GM23338 (cell line): ENCODE data around the gene PDE3A. TPM values are rescaled to one million over a fixed set of nuclear protein-coding genes. Genes with fewer than 3 reads are reported as not detected.

Experiments
- ATAC-seq: fragments of 200-7000 bp; cut with Tn5 transposase; 3 replicates; pipeline ENCODE4 v1.9.1; 2020
- DNase-seq: peaks from one replicate; pipeline ENCODE4 v3.0.0-alpha.2; 2015; ENCODE audit warnings: low spot score
- H2AFZ ChIP-seq: fragments of 200-600 bp; sonication (generic); 2 replicates; pipeline ENCODE4 v1.8.0; 2016; ENCODE audit warnings: antibody characterized with exemption, mild to moderate bottlenecking, moderate library complexity
- H3F3A ChIP-seq: fragments of 200-600 bp; sonication (generic); replicated peaks from 2 replicates; pipeline ENCODE4 v1.8.0; 2017; ENCODE audit warnings: antibody characterized with exemption, mixed run types, low read depth
- H3K27ac ChIP-seq: fragments of 200-600 bp; sonication (generic); 2 replicates; pipeline ENCODE4 v1.6.1; 2016; ENCODE audit warnings: low read depth
- H3K27me3 ChIP-seq: fragments of 200-600 bp; sonication (generic); 2 replicates; pipeline ENCODE4 v1.8.0; 2016; ENCODE audit warnings: mild to moderate bottlenecking, mixed run types, moderate library complexity; ENCODE audit not compliant: insufficient read depth
- H3K36me3 ChIP-seq: fragments of 200-600 bp; sonication (generic); 2 replicates; pipeline ENCODE4 v1.8.0; 2016; ENCODE audit warnings: mild to moderate bottlenecking; ENCODE audit not compliant: insufficient read depth
- H3K4me1 ChIP-seq: fragments of 200-600 bp; sonication (generic); 2 replicates; pipeline ENCODE4 v1.8.0; 2016; ENCODE audit warnings: mild to moderate bottlenecking, moderate library complexity; ENCODE audit not compliant: insufficient read depth
- H3K4me2 ChIP-seq: fragments of 200-600 bp; sonication (generic); 2 replicates; pipeline ENCODE4 v1.7.1; 2017; ENCODE audit warnings: mixed run types
- H3K4me3 ChIP-seq: fragments of 200-600 bp; sonication (generic); 2 replicates; pipeline ENCODE4 v1.6.1; 2016; ENCODE audit warnings: mixed run types
- H3K79me2 ChIP-seq: fragments of 200-600 bp; sonication (generic); replicated peaks from 2 replicates; pipeline ENCODE4 v1.8.0; 2017; ENCODE audit warnings: mild to moderate bottlenecking; ENCODE audit not compliant: insufficient read depth
- H3K9me2 ChIP-seq: fragments of 200-600 bp; sonication (generic); 2 replicates; pipeline ENCODE4 v1.8.0; 2017; ENCODE audit not compliant: insufficient read depth
- H4K20me1 ChIP-seq: fragments of 200-600 bp; sonication (generic); replicated peaks from 2 replicates; pipeline ENCODE4 v1.8.0; 2017; ENCODE audit warnings: mild to moderate bottlenecking; ENCODE audit not compliant: insufficient read depth
- H3K27ac Mint-ChIP-seq: 2 replicates; pipeline ENCODE4 v1.8.0; 2020; ENCODE audit warnings: inconsistent platforms, mild to moderate bottlenecking, moderate library complexity, mixed read lengths
- H3K27me3 Mint-ChIP-seq: 3 replicates; pipeline ENCODE4 v1.8.0; 2022; ENCODE audit warnings: low read depth, mild to moderate bottlenecking, moderate library complexity, mixed read lengths, inconsistent platforms; ENCODE audit not compliant: insufficient read depth, poor library complexity
- H3K36me3 Mint-ChIP-seq: 3 replicates; pipeline ENCODE4 v1.8.0; 2021; ENCODE audit warnings: low read depth, mild to moderate bottlenecking, inconsistent platforms, moderate library complexity, mixed read lengths
- H3K4me1 Mint-ChIP-seq: 3 replicates; pipeline ENCODE4 v1.8.0; 2020; ENCODE audit warnings: mild to moderate bottlenecking, inconsistent platforms, mixed read lengths
- H3K4me3 Mint-ChIP-seq: 3 replicates; pipeline ENCODE4 v1.8.0; 2021; ENCODE audit warnings: moderate library complexity, mild to moderate bottlenecking, inconsistent platforms, mixed read lengths
- H3K9me3 Mint-ChIP-seq: 3 replicates; pipeline ENCODE4 v1.8.0; 2020; ENCODE audit warnings: moderate library complexity, mild to moderate bottlenecking, inconsistent platforms, mixed read lengths
- CREB1 ChIP-seq: fragments of 250-450 bp; sonication (Bioruptor Pico); IDR thresholded peaks from 2 replicates; pipeline ENCODE4 v1.5.0; 2020; ENCODE audit warnings: low read depth, mild to moderate bottlenecking, moderate library complexity
- EZH2 ChIP-seq: fragments of 200-600 bp; sonication (generic); IDR thresholded peaks from one replicate; pipeline ENCODE4 v1.8.0; 2017; ENCODE audit warnings: antibody characterized with exemption, mild to moderate bottlenecking, low read depth; ENCODE audit not compliant: unreplicated experiment
- EZH2phosphoT487 ChIP-seq: fragments of 200-600 bp; sonication (generic); IDR thresholded peaks from one replicate; pipeline ENCODE4 v1.8.1; 2018; ENCODE audit warnings: antibody characterized with exemption; ENCODE audit not compliant: unreplicated experiment
- JUNB ChIP-seq: IDR thresholded peaks from one replicate; pipeline ENCODE4 v1.6.1; 2016; ENCODE audit warnings: antibody characterized with exemption; ENCODE audit not compliant: unreplicated experiment
- NANOG ChIP-seq: IDR thresholded peaks from 2 replicates; pipeline ENCODE4 v1.6.1; 2016; ENCODE audit warnings: antibody characterized with exemption, borderline replicate concordance
- POLR2AphosphoS5 ChIP-seq: IDR thresholded peaks from 2 replicates; pipeline ENCODE4 v1.6.1; 2016; ENCODE audit warnings: antibody characterized with exemption, low read depth
- STAT1 ChIP-seq: IDR thresholded peaks from one replicate; pipeline ENCODE4 v1.6.1; 2016; ENCODE audit warnings: antibody characterized with exemption; ENCODE audit not compliant: unreplicated experiment
- ZNF114 ChIP-seq: fragments of 250-450 bp; sonication (Bioruptor Pico); IDR thresholded peaks from 2 replicates; pipeline ENCODE4 v1.5.0; 2020; ENCODE audit warnings: mild to moderate bottlenecking, moderate library complexity
- ZNF331 ChIP-seq: fragments of 250-450 bp; sonication (Bioruptor Pico); IDR thresholded peaks from 2 replicates; pipeline ENCODE4 v1.5.0; 2020; ENCODE audit warnings: low read depth, mild to moderate bottlenecking, moderate library complexity
- polyA plus RNA-seq: library from polyadenylated mRNA; unstranded; fragments of >200 nt; fragmentation: Nextera tagmentation; extraction: Ambion mirVana; gene quantifications from 2 replicates; pipeline ENCODE4 v1.2.1, GENCODE V29; 2016
- total RNA-seq: library from RNA; depleted of rRNA; stranded (reverse); fragments of >200 nt; shearing (Covaris generic); gene quantifications from 2 replicates; pipeline ENCODE4 v1.2.3, GENCODE V29; 2014
- TF ChIP-seq, protein P1 (sequence below), 2 experiments: fragments of 200-600 bp in 1 of 2; sonication (generic) in 1 of 2; conservative IDR thresholded peaks; 2 replicates each; pipeline versions ENCODE4 v1.5.1 to v1.6.1; 2016 to 2017; ENCODE audit warnings: antibody characterized with exemption in 2 of 2, low read depth in 2 of 2, mild to moderate bottlenecking in 2 of 2, moderate library complexity in 1 of 2
- TF ChIP-seq, protein P2 (sequence below): IDR thresholded peaks from 2 replicates; pipeline ENCODE4 v1.6.1; 2016; ENCODE audit warnings: antibody characterized with exemption
- TF ChIP-seq, protein P3 (sequence below): IDR thresholded peaks from one replicate; pipeline ENCODE4 v1.6.1; 2018; ENCODE audit warnings: antibody characterized with exemption; ENCODE audit not compliant: unreplicated experiment
- TF ChIP-seq, protein P4 (sequence below): fragments of 250-450 bp; sonication (Bioruptor Pico); IDR thresholded peaks from 2 replicates; pipeline ENCODE4 v1.5.0; 2020; ENCODE audit warnings: mild to moderate bottlenecking, moderate library complexity

Gene PDE3A
- total and polyA plus RNA-seq, 2 experiments from 2014 or later: 2.7 to 9.2 TPM

DNA sequence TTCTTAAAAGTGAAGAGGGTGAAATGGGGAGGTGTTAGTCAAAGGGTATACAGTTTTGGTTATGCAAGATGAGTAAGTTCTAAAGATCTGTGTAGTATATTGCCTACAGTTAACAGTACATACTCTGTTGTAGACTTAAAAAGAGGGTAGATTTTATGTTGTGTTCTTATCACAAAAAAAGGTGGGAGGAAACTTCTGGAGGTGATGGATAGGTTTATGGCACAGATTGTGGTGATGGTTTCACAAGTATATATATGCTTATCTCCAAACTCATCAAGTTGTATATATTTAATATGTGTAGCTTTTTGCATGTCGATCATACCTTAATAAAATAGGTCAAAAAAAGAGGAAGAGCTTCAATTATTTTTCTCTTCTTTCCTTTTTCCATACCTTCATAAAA is 64.0 kb downstream of the PDE3A start:
- Histone ChIP-seq H3K27ac (no peak overlapping the region), H2AFZ (no peak overlapping the region), H3K4me3 (no peak overlapping the region), H3K79me2 (no peaks in the 10 kb centered on the region), H4K20me1 (no peaks in the 10 kb centered on the region), H3K9me2 (no peaks in the 10 kb centered on the region), H3K4me2 (peak overlapping the region; percentile 61), H3K27me3 (no peaks in the 10 kb centered on the region), H3F3A (no peaks in the 10 kb centered on the region), H3K36me3 (no peaks in the 10 kb centered on the region), H3K4me1 (peaks cover 60% of the 10 kb centered on the region)
- peaks cover 1% of the 10 kb centered on the region for H3K27me3 Mint-ChIP-seq
- H3K9me3 Mint-ChIP-seq: no peaks in the 10 kb centered on the region
- H3K36me3 Mint-ChIP-seq: no peaks in the 10 kb centered on the region
- H3K4me1 Mint-ChIP-seq: peaks cover 71% of the 10 kb centered on the region
- DNase-seq (no peak), ATAC-seq (no peak)
- no peak overlapping the region for H3K4me3 Mint-ChIP-seq
- TF ChIP-seq, protein P1, sequence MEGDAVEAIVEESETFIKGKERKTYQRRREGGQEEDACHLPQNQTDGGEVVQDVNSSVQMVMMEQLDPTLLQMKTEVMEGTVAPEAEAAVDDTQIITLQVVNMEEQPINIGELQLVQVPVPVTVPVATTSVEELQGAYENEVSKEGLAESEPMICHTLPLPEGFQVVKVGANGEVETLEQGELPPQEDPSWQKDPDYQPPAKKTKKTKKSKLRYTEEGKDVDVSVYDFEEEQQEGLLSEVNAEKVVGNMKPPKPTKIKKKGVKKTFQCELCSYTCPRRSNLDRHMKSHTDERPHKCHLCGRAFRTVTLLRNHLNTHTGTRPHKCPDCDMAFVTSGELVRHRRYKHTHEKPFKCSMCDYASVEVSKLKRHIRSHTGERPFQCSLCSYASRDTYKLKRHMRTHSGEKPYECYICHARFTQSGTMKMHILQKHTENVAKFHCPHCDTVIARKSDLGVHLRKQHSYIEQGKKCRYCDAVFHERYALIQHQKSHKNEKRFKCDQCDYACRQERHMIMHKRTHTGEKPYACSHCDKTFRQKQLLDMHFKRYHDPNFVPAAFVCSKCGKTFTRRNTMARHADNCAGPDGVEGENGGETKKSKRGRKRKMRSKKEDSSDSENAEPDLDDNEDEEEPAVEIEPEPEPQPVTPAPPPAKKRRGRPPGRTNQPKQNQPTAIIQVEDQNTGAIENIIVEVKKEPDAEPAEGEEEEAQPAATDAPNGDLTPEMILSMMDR (conservative IDR thresholded peaks at IDR 0.05; ENCODE audit: low read depth in 2 of 2): no peak
- no peak for TF ChIP-seq POLR2AphosphoS5
- TF ChIP-seq CREB1: no peak
- TF ChIP-seq EZH2: no peak
- no peak for TF ChIP-seq JUNB
- no peak for TF ChIP-seq NANOG
- TF ChIP-seq, protein P2, sequence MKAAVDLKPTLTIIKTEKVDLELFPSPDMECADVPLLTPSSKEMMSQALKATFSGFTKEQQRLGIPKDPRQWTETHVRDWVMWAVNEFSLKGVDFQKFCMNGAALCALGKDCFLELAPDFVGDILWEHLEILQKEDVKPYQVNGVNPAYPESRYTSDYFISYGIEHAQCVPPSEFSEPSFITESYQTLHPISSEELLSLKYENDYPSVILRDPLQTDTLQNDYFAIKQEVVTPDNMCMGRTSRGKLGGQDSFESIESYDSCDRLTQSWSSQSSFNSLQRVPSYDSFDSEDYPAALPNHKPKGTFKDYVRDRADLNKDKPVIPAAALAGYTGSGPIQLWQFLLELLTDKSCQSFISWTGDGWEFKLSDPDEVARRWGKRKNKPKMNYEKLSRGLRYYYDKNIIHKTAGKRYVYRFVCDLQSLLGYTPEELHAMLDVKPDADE: no peak
- no peak for TF ChIP-seq ZNF114 (CRISPR knock-in tag)
- no peak for TF ChIP-seq ZNF331
- TF ChIP-seq, protein P3, sequence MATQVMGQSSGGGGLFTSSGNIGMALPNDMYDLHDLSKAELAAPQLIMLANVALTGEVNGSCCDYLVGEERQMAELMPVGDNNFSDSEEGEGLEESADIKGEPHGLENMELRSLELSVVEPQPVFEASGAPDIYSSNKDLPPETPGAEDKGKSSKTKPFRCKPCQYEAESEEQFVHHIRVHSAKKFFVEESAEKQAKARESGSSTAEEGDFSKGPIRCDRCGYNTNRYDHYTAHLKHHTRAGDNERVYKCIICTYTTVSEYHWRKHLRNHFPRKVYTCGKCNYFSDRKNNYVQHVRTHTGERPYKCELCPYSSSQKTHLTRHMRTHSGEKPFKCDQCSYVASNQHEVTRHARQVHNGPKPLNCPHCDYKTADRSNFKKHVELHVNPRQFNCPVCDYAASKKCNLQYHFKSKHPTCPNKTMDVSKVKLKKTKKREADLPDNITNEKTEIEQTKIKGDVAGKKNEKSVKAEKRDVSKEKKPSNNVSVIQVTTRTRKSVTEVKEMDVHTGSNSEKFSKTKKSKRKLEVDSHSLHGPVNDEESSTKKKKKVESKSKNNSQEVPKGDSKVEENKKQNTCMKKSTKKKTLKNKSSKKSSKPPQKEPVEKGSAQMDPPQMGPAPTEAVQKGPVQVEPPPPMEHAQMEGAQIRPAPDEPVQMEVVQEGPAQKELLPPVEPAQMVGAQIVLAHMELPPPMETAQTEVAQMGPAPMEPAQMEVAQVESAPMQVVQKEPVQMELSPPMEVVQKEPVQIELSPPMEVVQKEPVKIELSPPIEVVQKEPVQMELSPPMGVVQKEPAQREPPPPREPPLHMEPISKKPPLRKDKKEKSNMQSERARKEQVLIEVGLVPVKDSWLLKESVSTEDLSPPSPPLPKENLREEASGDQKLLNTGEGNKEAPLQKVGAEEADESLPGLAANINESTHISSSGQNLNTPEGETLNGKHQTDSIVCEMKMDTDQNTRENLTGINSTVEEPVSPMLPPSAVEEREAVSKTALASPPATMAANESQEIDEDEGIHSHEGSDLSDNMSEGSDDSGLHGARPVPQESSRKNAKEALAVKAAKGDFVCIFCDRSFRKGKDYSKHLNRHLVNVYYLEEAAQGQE: no peak
- no peak for TF ChIP-seq STAT1
- TF ChIP-seq, protein P4, sequence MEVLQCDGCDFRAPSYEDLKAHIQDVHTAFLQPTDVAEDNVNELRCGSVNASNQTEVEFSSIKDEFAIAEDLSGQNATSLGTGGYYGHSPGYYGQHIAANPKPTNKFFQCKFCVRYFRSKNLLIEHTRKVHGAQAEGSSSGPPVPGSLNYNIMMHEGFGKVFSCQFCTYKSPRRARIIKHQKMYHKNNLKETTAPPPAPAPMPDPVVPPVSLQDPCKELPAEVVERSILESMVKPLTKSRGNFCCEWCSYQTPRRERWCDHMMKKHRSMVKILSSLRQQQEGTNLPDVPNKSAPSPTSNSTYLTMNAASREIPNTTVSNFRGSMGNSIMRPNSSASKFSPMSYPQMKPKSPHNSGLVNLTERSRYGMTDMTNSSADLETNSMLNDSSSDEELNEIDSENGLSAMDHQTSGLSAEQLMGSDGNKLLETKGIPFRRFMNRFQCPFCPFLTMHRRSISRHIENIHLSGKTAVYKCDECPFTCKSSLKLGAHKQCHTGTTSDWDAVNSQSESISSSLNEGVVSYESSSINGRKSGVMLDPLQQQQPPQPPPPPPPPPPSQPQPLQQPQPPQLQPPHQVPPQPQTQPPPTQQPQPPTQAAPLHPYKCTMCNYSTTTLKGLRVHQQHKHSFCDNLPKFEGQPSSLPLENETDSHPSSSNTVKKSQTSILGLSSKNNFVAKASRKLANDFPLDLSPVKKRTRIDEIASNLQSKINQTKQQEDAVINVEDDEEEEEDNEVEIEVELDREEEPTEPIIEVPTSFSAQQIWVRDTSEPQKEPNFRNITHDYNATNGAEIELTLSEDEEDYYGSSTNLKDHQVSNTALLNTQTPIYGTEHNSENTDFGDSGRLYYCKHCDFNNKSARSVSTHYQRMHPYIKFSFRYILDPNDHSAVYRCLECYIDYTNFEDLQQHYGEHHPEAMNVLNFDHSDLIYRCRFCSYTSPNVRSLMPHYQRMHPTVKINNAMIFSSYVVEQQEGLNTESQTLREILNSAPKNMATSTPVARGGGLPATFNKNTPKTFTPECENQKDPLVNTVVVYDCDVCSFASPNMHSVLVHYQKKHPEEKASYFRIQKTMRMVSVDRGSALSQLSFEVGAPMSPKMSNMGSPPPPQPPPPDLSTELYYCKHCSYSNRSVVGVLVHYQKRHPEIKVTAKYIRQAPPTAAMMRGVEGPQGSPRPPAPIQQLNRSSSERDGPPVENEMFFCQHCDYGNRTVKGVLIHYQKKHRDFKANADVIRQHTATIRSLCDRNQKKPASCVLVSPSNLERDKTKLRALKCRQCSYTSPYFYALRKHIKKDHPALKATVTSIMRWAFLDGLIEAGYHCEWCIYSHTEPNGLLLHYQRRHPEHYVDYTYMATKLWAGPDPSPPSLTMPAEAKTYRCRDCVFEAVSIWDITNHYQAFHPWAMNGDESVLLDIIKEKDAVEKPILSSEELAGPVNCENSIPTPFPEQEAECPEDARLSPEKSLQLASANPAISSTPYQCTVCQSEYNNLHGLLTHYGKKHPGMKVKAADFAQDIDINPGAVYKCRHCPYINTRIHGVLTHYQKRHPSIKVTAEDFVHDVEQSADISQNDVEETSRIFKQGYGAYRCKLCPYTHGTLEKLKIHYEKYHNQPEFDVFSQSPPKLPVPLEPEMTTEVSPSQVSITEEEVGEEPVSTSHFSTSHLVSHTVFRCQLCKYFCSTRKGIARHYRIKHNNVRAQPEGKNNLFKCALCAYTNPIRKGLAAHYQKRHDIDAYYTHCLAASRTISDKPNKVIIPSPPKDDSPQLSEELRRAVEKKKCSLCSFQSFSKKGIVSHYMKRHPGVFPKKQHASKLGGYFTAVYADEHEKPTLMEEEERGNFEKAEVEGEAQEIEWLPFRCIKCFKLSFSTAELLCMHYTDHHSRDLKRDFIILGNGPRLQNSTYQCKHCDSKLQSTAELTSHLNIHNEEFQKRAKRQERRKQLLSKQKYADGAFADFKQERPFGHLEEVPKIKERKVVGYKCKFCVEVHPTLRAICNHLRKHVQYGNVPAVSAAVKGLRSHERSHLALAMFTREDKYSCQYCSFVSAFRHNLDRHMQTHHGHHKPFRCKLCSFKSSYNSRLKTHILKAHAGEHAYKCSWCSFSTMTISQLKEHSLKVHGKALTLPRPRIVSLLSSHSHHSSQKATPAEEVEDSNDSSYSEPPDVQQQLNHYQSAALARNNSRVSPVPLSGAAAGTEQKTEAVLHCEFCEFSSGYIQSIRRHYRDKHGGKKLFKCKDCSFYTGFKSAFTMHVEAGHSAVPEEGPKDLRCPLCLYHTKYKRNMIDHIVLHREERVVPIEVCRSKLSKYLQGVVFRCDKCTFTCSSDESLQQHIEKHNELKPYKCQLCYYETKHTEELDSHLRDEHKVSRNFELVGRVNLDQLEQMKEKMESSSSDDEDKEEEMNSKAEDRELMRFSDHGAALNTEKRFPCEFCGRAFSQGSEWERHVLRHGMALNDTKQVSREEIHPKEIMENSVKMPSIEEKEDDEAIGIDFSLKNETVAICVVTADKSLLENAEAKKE (CRISPR knock-in tag): no peak
- no peak for TF ChIP-seq EZH2phosphoT487
- H3K27ac Mint-ChIP-seq: peak overlapping the region; percentile 1; the same call in 1 of the 2 replicates
